Bone marrow (tissue), 2 donors: Measurements from ENCODE around the gene ITPR1.
A peak's percentile ranks its signal among the peaks of the same experiment; 100 is the strongest.

Experiments used
- DNase-seq, 2 donors: peaks; one replicate each; lab custom pipeline; 2025; lab: John Stamatoyannopoulos, UW

ITPR1 gene

GRCh38 chr3:4829031-4829394, 335.9 kb downstream of the ITPR1 start:
- DNase-seq = peak in 1 of 2 donors; percentile 13

- no peak for DNase-seq
Measured at GRCh38 chr3:4830586-4830914, 337.4 kb downstream of the ITPR1 start.

GRCh38 chr3:4831580-4831950, 338.4 kb downstream of the ITPR1 start:
- no peak for DNase-seq

- no peak for DNase-seq
Measured at GRCh38 chr3:4833471-4833870, 340.3 kb downstream of the ITPR1 start.

DNA sequence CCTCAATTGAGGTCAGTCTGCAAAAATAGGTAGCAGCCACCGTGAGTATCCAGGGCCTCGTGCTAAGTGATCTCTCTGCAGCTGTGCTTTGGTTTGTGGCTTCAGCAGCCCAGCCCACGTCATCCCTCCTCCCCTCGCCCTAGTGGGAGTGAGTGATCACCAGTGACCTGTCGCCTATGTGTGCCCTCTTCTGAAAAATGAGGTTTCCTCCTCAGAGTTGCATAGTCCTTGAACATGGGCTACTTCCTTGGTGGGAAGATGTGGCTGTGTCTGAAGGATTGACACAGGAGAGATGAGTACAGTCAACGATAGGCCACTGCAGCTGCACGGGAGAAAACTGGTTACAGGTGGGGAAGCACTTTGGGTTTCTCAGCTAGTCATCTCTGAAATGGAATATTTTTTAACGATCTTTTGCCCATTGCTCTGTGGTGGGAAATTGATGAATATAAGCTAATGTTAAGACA, 341.3 kb downstream of the ITPR1 start:
- DNase-seq = peak in 1 of 2 donors; percentile 70

GRCh38 chr3:4835616-4836043, 342.5 kb downstream of the ITPR1 start:
- peak in 1 of 2 donors; percentile 36 for DNase-seq

- no peak for DNase-seq
Measured at GRCh38 chr3:4836516-4836915, 343.4 kb downstream of the ITPR1 start.

GRCh38 chr3:4837374-4837930, 344.3 kb downstream of the ITPR1 start:
- DNase-seq = no peak

DNA sequence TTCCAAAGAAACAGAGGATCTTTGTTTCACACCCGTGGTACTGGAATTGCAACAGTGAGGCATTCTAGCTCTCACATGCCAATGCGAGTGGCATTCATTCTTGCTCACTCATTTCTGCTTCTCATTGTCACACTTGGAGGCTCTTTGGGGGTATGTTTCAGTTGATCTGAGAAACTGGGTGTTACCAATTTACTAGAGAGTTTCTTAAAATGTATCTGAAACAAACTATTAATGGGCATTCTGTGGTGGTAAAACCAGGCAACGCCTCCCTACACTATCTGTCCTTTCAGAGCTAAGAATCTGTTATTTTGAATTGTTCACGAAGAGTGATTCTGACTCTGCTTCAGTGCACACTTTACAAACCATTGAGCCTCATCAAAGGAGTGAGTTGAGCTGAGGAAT, 345.5 kb downstream of the ITPR1 start:
- no peak for DNase-seq

DNA sequence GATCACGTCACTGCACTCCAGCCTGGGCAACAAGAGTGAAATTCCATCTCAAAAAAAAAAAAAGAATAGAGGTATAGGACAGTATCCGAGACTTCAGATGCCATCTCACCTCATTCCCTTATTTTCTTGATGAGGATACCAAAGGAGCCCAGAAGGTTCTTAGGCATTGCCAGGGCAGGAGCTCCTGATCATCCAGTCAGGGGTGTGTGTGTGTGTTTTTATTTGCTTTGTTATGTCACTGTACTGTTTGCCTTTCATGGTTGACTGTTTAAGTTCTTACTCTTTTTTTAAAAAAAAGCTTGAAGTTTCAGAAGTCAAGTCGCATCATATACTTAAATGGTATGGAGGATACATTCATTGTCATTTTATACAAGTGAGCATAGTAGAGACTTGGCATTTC, 346.1 kb downstream of the ITPR1 start:
- no peak for DNase-seq

GRCh38 chr3:4841225-4841624, 348.1 kb downstream of the ITPR1 start:
- DNase-seq = no peak

- DNase-seq = no peak
Measured at GRCh38 chr3:4841776-4842440, 348.8 kb downstream of the ITPR1 start.

GRCh38 chr3:4843619-4844018, 350.5 kb downstream of the ITPR1 start:
- DNase-seq = no peak

DNA sequence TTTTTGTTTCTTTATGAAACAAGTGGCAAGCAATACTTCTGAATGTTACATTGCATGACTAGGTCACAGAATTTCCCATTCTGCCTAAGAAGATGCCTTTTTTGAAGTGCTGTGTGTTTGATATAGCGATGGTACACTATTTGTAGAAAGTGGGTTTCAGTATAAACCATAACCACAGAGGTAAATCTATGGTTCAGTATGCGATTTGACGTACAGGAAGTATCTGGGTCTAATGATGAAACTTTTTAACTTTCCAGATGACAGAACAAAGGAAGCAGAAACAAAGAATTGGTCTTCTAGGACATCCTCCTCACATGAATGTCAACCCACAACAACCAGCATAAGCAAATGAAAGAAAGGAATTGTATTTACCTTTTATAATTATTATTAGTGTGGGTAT, 352.7 kb downstream of the ITPR1 start:
- DNase-seq = peak in 1 of 2 donors; percentile 52

- DNase-seq = no peak
Measured at GRCh38 chr3:4846543-4846942, 353.4 kb downstream of the ITPR1 start.

GRCh38 chr3:4848176-4848825, 355.2 kb downstream of the ITPR1 start:
- DNase-seq = no peak

DNA sequence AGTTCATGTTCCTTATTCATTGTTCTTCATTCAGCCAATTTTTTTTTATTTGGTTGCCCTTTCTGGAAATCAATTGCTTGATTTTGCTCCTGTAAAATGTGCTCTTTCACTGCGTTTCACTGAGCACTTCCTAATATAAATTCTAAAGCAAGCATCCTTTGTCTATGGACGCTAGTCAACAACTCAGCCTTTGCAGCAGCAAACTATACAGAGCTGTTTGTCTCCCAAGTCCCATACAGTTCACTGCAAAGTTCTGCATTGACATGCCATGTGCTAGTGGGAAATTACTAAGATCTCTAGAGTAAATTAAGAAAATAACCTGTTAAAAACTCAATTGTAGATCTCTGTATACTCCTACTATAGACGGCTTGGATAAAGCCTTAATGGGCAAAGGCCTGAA, 356.0 kb downstream of the ITPR1 start:
- DNase-seq = no peak

DNA sequence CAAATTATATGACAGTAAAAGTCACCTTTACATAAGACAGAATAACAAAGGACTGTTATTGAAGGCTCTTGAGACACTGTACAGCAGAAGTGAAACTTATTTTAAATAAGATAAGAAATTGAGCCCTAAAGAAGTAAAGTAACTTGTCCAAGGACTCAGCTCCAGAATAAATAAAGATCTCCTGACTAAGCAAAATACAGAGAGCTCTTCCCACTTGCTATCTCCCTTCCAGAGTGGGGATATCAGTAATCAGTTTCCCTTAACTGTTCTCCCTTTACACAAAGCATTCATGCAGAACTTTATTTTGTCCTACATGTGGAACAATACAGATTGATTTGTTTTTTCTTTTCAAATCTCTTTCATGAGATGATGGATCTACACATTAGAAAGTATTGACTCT, 356.6 kb downstream of the ITPR1 start:
- no peak for DNase-seq

DNA sequence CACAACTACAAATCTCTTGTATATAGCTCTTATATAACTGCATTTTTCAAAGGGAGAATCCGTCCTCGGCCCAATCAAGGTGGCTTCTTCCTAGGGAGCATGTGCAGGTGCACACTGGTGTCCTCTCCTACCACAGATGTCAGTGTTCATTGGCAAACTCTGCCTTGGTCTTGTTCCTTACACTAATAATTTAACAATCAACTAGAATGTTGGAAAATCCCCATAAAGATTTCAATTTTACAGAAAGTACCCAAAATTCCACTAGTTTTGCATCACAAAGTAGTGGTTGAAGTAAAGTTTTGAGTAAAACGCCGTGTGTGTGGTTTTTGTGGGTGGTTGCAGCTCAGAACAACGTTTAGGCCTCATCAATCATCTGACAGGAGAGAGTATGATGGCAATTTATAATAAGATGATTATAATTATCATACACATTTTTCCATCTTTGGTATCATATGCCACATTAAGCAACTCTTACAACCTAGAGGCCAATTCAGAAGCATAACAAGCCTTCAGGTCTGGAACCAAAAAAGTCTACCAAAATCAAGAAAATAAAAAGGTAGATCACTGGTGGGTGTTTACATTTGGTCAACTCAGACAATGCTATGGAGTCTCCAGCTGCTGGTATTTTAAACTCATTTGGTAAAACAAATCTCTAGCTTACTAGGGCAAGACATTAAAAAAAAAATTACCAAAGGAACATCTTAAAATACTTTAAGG, 357.2 kb downstream of the ITPR1 start:
- DNase-seq = no peak

DNA sequence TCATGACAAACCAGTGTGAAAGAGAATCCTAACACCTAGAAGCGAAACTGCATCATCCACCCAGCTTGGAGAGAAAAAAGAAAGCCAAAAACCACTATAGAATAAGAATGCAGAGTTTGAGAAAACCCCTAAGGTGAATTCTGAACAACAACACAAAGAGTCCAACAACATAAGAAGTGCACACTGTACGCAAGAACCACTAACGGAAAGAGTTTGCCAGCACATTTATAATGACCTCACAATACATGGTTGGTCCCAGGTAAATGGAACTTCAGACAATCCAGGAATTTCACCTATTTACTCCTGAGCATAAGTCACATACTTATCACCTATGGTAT, 357.7 kb downstream of the ITPR1 start:
- DNase-seq = no peak

DNA sequence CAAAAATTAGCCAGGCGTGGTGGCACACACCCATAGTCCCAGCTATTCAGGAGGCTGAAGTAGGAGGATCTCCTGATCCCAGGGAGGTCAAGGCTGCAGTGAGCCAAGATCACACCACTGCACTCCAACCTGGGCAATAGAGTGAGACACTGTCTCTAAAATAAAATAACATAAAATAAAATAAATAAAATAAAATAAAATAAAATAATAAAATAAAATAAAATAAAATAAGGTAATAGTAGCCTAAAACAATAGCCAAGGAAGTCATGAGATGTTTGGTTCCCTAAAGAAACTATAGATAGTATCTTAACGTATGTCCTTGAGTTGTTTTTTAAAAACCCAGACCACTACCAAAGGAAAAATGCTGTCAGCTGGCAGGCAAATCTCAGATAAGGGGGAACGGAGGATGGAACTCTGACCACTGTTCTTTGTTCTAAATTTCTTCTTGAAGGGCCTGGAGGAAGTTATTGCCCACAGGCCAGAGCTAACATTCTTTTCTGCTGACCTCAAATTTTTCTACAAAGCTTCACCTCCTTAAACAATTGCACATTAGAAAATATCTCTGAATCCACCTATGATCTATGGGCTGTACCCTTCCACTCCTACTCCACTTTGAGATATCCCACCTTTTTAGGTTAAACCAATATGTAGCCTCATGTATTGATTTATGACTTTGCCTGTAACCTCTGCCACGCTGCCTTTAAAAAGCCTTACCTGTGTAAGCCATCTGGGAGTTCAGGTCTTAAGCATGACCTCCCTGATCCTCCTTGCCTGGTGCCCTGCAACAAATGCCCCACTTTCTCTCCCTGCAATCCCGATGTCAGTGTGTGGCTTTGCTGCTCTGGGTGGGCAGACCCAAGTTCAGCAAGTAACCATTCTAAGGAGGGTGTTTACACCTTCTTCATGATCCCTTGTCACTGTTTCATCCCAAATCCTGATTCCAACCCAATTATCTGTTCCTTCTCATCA, 359.9 kb downstream of the ITPR1 start:
- peak in 1 of 2 donors; percentile 11 for DNase-seq

- DNase-seq = no peak
Measured at GRCh38 chr3:4853749-4854140, 360.6 kb downstream of the ITPR1 start.
